T1000 (cell line): ENCODE measurements around the gene VMA21.
A peak's percentile ranks its signal among the peaks of the same experiment; 100 is the strongest.

ENCODE experiments used
- DNase-seq: peaks from one replicate; lab custom pipeline; 2025; ENCODE audit warnings: mixed read lengths; lab: John Stamatoyannopoulos, UW

VMA21 gene

GRCh38 chrX:151396825-151397740, at the start of gene VMA21:
Gene VMA21, plus strand, starts transcription at chrX:151397206. Its CDS starts 103 bp downstream, at chrX:151397309.
- peak; percentile 58 for DNase-seq

DNA sequence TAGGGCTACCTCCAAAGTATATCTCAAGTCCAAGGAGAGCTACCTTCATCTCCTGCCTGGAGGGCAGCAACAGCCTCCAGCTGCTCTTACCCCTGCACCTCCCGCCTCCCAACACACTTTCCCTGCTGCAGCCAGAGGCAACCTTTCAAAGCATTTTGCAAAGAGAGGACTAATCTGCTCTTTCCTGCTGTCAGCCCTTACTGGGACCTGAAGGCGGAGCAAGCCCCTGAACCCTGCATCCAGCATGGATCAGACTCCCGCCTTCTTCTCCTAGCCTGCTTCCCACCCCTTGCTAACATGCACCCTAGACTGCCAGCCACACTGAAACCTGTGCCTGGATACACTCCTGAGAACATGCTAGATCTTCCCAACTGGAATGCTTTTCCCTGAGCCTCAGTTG, 37.7 kb upstream of the VMA21 start:
- DNase-seq = no peak

GRCh38 chrX:151359931-151360871, 36.8 kb upstream of the VMA21 start:
- no peak for DNase-seq

DNA sequence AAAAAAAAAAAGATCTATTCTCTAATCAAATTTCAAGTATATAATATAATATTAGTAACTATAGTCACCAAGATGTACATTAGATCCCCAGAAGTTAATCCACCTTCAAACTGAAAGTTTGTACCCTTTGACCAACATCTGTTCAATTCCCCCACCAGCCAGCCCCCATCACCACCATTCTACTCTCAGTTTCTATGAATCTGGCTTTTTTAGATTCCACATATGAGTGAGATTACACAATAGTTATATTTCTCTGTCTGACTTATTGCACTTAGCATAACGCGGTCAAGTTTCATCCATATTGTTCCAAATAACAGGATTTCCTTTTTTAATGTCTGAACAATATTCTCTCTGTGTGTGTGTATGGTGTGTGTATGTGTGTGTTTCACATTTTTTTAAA, 33.7 kb upstream of the VMA21 start:
- DNase-seq = no peak

DNA sequence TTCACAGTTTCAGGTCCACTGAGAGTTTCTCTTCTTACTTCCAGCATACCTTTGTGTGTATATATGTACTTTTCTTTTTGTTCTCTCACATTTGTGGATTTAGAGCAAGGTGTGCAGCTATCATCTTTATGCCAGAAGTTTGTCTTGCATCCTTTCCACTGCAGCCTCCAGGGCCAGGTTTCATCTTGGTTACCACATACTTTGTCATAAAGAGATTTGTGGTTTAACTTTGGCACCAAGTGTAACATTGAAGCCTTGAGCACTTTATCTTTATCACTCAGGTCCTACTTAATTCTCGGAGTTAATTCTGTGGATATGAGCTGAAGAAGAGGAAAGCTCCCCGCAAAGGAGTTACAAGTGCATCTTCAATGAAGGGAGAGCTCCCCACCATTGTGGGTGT, 31.4 kb upstream of the VMA21 start:
- no peak for DNase-seq

- no peak for DNase-seq
Observed at GRCh38 chrX:151370906-151371305, 26.1 kb upstream of the VMA21 start.

DNA sequence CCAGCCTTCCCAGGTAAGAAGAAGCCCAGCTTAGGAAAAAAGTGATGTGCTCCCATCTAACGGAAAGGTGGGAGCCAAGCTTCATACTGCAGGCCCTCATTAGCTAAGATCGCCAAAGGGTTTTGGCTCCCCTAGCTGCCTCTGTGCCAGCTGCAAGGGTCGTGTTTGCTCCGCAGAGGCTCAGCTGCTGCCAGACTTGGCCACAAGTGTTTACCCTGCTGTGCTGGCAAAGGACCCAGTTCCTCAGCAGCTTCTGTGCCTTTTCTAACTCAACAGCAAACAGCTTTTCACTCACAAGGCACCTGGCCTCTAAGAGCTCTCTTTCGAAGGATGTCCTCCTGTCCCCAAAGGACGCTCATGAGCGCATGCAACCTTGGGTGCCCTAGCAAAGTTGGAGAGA, 12.2 kb upstream of the VMA21 start:
- DNase-seq = no peak

GRCh38 chrX:151386838-151387459, 10.1 kb upstream of the VMA21 start:
- no peak for DNase-seq

DNA sequence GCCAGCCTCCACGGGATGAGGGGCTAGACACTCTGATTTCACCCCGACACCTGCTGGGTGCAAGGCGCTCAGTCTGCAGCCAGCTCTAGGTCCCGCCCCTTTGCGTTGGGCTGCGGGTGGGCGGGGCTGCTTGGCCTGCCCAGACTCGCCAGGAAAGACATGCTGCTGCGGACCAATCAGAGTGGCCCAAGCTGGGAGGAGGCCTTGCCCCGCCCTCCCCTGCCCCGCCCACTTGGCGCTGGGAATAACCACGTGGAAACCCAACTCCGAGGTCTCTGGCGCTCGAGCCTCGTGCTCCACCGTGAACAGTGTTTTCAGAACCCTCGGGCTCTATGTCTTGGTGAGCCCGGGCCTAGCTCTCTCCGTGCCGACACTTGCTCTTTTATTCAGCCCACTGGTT, 5.3 kb upstream of the VMA21 start:
- no peak for DNase-seq

- no peak for DNase-seq
Observed at GRCh38 chrX:151393514-151393913, 3.5 kb upstream of the VMA21 start.

DNA sequence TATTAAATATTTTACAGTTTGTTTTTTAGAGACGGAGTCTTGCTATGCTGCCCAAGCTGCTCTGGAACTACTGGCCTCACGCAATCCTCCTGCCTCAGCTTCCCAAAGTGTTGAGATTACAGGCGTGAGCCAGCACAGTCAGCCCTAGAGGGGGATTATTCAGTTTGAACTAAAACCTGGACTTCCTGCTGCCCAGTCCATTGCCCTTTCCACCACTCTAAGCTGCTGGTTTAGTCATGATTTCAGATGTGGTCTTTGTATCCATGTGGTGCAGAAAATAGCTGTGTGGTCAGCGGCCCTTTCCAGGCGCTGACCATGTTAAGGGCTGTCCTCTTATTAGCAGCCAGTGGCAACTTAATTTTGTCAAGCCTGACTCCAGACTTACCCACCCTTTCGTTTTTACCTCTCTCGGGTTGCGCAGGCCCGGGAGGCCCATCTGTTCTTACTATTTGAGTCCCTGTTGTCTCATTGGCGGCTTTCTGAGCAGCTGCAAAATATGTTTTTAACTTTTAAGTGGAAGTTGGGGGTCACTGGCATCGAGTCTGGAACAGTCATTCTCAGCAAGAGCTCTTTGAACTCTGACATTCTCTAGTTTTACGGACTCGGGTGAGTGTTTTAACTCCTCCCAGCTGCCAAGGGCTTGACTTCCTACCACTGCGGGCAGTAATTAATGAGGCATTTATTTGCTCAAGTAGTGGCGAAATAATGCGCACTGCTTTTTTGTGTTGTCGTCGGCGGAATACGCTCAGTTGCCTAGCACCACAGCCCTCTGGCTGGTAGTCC, 773 bp upstream of the VMA21 start:
- DNase-seq = no peak

- no peak for DNase-seq
Observed at GRCh38 chrX:151397741-151398070, 700 bp downstream of the VMA21 start.

DNA sequence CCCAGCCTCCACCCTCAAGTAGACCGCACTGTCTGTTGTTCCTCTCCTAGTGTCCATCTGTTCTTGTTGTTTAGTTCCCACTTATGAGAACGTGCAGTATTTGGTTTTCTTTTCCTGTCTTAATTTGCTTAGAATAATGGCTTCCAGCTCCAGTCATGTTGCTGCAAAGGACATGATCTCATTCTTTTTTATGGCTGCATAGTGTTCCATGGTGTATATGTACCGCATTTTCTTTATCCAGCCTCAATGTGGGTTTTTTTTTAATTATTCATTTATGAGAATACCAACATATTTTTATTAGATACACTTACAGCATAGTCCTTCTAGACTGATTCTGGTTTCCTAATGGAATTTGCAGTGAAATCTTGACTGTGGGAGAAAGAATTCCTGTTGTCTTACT, 1.3 kb downstream of the VMA21 start:
- DNase-seq = no peak

GRCh38 chrX:151402719-151403390, 5.8 kb downstream of the VMA21 start:
- no peak for DNase-seq

- DNase-seq = no peak
Observed at GRCh38 chrX:151416579-151416978, 19.6 kb downstream of the VMA21 start.

GRCh38 chrX:151419782-151420181, 22.8 kb downstream of the VMA21 start:
- DNase-seq = no peak

GRCh38 chrX:151424505-151424904, 27.5 kb downstream of the VMA21 start:
- no peak for DNase-seq

DNA sequence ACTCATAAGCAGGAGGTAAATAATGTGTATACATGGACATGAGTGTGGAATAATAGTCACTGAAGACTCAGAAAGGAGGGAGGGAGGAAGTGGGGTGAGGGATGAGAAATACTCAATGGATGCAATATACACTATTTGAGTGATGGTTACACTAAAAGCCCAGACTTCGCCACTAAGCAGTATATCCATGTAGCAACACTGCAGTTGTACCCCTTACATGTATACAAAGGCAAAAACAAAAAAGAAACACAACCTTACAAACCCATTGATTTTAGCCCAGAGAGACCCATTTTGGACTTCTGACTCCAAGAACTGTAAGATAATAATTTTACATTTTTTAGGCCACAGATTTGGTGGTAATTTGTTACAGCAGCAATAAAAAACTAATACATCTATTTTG, 51.5 kb downstream of the VMA21 start:
- no peak for DNase-seq

- DNase-seq = no peak
Observed at GRCh38 chrX:151458824-151459223, 61.8 kb downstream of the VMA21 start.
